Hematopoietic multipotent progenitor cell treated with erythropoietin and hydrocortisone succinate and interleukin-3 and kit ligand, for 8 days (in vitro differentiated cells): ENCODE data around the gene ZNF208.

Source experiments
- DNase-seq: peaks from one replicate; pipeline ENCODE4 v3.0.0-alpha.2; 2015

ZNF208 gene

GRCh38 chr19:21883516-21883915, 127.2 kb downstream of the ZNF208 start:
- DNase-seq, result no peak
